A673 (cell line): ENCODE results near the gene ZNF681.

ENCODE experiments used
- EZH2 ChIP-seq: fragments of 200-600 bp; sonication (generic); IDR thresholded peaks from 2 replicates; pipeline ENCODE4 v1.6.1; 2017; ENCODE audit warnings: borderline replicate concordance, low read depth, mild to moderate bottlenecking, mixed read lengths, antibody characterized with exemption, low read length; ENCODE audit not compliant: poor library complexity, severe bottlenecking
- TF ChIP-seq, protein P1 (sequence below): fragments of 300-800, 200-600 bp; sonication (generic); conservative IDR thresholded peaks from 2 replicates; pipeline ENCODE4 v1.5.1; 2017; ENCODE audit warnings: low read depth, mild to moderate bottlenecking, antibody characterized with exemption, low read length, moderate library complexity, mixed read lengths

DNA sequence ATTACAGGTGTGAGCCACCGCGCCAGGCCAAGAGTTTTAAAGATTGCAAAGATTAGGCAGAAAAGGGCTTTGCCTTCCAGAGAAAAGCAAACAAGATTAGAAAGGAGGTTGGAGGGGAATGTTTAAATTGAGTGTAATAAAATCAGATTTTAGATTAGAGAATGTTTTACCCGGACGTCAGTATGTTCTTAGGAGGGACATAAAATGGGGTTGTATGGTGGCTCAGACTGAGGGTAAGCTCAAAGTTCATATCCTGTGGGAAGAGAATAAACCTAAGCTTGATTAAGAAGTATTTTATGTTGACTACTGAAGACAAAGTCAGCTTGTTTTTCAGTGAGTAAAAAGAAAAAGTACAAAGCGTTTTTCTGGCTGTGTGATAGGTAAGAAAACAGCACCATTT is 34.1 kb upstream of the ZNF681 start:
- TF ChIP-seq, protein P1, sequence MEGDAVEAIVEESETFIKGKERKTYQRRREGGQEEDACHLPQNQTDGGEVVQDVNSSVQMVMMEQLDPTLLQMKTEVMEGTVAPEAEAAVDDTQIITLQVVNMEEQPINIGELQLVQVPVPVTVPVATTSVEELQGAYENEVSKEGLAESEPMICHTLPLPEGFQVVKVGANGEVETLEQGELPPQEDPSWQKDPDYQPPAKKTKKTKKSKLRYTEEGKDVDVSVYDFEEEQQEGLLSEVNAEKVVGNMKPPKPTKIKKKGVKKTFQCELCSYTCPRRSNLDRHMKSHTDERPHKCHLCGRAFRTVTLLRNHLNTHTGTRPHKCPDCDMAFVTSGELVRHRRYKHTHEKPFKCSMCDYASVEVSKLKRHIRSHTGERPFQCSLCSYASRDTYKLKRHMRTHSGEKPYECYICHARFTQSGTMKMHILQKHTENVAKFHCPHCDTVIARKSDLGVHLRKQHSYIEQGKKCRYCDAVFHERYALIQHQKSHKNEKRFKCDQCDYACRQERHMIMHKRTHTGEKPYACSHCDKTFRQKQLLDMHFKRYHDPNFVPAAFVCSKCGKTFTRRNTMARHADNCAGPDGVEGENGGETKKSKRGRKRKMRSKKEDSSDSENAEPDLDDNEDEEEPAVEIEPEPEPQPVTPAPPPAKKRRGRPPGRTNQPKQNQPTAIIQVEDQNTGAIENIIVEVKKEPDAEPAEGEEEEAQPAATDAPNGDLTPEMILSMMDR = no peak
- no peak for TF ChIP-seq EZH2
